ENCODE results near the gene ABHD17A. TPM values are rescaled to one million over a fixed set of nuclear protein-coding genes. Genes with fewer than 3 reads are reported as not detected.

ABHD17A gene
- total RNA-seq, 2 experiments from 2014 or later, result 112 to 113 TPM

- Mint-ChIP-seq H3K4me1 (ENCODE audit: low read depth) (peaks cover 45% of the 10 kb centered on the region), H3K36me3 (ENCODE audit: low read depth) (peaks cover 5% of the 10 kb centered on the region), H3K4me3 (peak overlapping the region; percentile 87), H3K27me3 (no peaks in the 10 kb centered on the region), H3K27ac (peak overlapping the region; percentile 87), H3K9me3 (no peaks in the 10 kb centered on the region)
- POLR2A ChIA-PET, result interaction anchor here (0.6 to 1.7 kb wide), 4 partner anchors 9 to 180 kb away, joined by 3 to 4 read pairs (median 4); no protein-coding TSS in a partner anchor
- no peak for TF ChIP-seq CTCF (IDR thresholded peaks at IDR 0.05)
- DNase-seq (no peak), ATAC-seq (no peak)
- CTCF ChIA-PET, result interaction anchor here (0.6 to 1.8 kb wide), 3 partner anchors 9 to 66 kb away, joined by 3 to 5 read pairs (median 3); no protein-coding TSS in a partner anchor
- intact Hi-C loops (cut with micrococcal nuclease), result no loop called here
These were observed 19.5 kb upstream of the ABHD17A start for GRCh38 chr19:1904860-1905109.

GRCh38 chr19:1902923-1903322, 17.6 kb upstream of the ABHD17A start:
- intact Hi-C loops (cut with micrococcal nuclease), result no loop called here
- no peak overlapping the region for H3K4me3 Mint-ChIP-seq
- ATAC-seq (no peak), DNase-seq (no peak)
- TF ChIP-seq CTCF (IDR thresholded peaks at IDR 0.05), result no peak
- H3K27me3 Mint-ChIP-seq, result no peaks in the 10 kb centered on the region
- H3K27ac Mint-ChIP-seq, result peak overlapping the region; percentile 64
- H3K36me3 Mint-ChIP-seq (ENCODE audit: low read depth), result peaks cover 5% of the 10 kb centered on the region
- ChIA-PET CTCF (interaction anchor here (1.0 to 1.9 kb wide), 4 partner anchors 25 to 38 kb away, joined by 3 to 6 read pairs (median 4); no protein-coding TSS in a partner anchor), POLR2A (no interaction called here)
- H3K9me3 Mint-ChIP-seq, result no peaks in the 10 kb centered on the region
- peaks cover 28% of the 10 kb centered on the region for H3K4me1 Mint-ChIP-seq (ENCODE audit: low read depth)

- peaks cover 32% of the 10 kb centered on the region for H3K4me1 Mint-ChIP-seq (ENCODE audit: low read depth)
- CTCF ChIA-PET, result interaction anchor here (1.4 to 1.6 kb wide), 2 partner anchors 26 to 37 kb away, joined by 3 to 6 read pairs; no protein-coding TSS in a partner anchor
- no peak for ATAC-seq
- POLR2A ChIA-PET, result no interaction called here
- H3K36me3 Mint-ChIP-seq (ENCODE audit: low read depth), result peaks cover 5% of the 10 kb centered on the region
- no peak overlapping the region for H3K27ac Mint-ChIP-seq
- no peak for TF ChIP-seq CTCF (IDR thresholded peaks at IDR 0.05)
- no peaks in the 10 kb centered on the region for H3K27me3 Mint-ChIP-seq
- H3K4me3 Mint-ChIP-seq, result no peak overlapping the region
- intact Hi-C loops (cut with micrococcal nuclease), result no loop called here
- H3K9me3 Mint-ChIP-seq, result no peaks in the 10 kb centered on the region
- no peak for DNase-seq
These were observed 16.7 kb upstream of the ABHD17A start for GRCh38 chr19:1901940-1902404.

- H3K36me3 Mint-ChIP-seq (ENCODE audit: low read depth), result no peaks in the 10 kb centered on the region
- peaks cover 24% of the 10 kb centered on the region for H3K4me1 Mint-ChIP-seq (ENCODE audit: low read depth)
- no peaks in the 10 kb centered on the region for H3K9me3 Mint-ChIP-seq
- peak overlapping the region; percentile 80 for H3K4me3 Mint-ChIP-seq
- intact Hi-C loops (cut with micrococcal nuclease), result no loop called here
- no peaks in the 10 kb centered on the region for H3K27me3 Mint-ChIP-seq
- no peak for DNase-seq
- no peak for TF ChIP-seq CTCF (IDR thresholded peaks at IDR 0.05)
- no peak for ATAC-seq
- ChIA-PET CTCF (interaction anchor here (0.9 to 2.3 kb wide), 2 partner anchors 20 to 30 kb away, joined by 3 to 5 read pairs; no protein-coding TSS in a partner anchor), POLR2A (interaction anchor here (0.6 to 3.0 kb wide), 13 partner anchors 9 to 607 kb away, joined by 3 to 14 read pairs (median 4); partner anchors contain the start of genes ABHD17A and AP3D1)
- H3K27ac Mint-ChIP-seq, result peak overlapping the region; percentile 98
These were observed 11.2 kb upstream of the ABHD17A start for GRCh38 chr19:1896508-1896907.

- CTCF ChIA-PET, result interaction anchor here (0.7 kb wide), 1 partner anchor 12 kb away, joined by 4 read pairs; no protein-coding TSS in a partner anchor
- Mint-ChIP-seq H3K27ac (peak overlapping the region; percentile 25), H3K27me3 (no peaks in the 10 kb centered on the region), H3K36me3 (ENCODE audit: low read depth) (no peaks in the 10 kb centered on the region), H3K4me1 (ENCODE audit: low read depth) (peaks cover 24% of the 10 kb centered on the region), H3K4me3 (no peak overlapping the region), H3K9me3 (no peaks in the 10 kb centered on the region)
- ATAC-seq, result no peak
- no peak for TF ChIP-seq CTCF (IDR thresholded peaks at IDR 0.05)
- POLR2A ChIA-PET, result interaction anchor here (1.4 to 1.7 kb wide), 2 partner anchors 10 to 17 kb away, joined by 3 to 4 read pairs; no protein-coding TSS in a partner anchor
- DNase-seq, result no peak
- intact Hi-C loops (cut with micrococcal nuclease), result no loop called here
These were observed 8.5 kb upstream of the ABHD17A start for GRCh38 chr19:1893791-1894190.

Data from activated CD8-positive, alpha-beta T cell treated with anti-CD3 and anti-CD28 coated beads for 36 hours (primary cell).